Caco-2 (cell line): ENCODE measurements around the gene VTI1A. TPM values are rescaled to one million over a fixed set of nuclear protein-coding genes. Genes with fewer than 3 reads are reported as not detected.

Experiments
- BruUV-seq: library from RNA; stranded (reverse); fragments of 400-500 nt; replicated peaks from 2 replicates; lab custom pipeline; 2021; lab: Mats Ljungman, UMichigan
- CTCF ChIA-PET: fragments of 300-600 bp; sonication (Branson Sonifier 250); formaldehyde crosslinking; loops from one replicate; lab custom pipeline; 2022; ENCODE audit warnings: antibody characterized with exemption; lab: Charles Lee
- POLR2A ChIA-PET: fragments of 300-600 bp; sonication (Branson Sonifier 250); formaldehyde crosslinking; loops from one replicate; lab custom pipeline; 2022; ENCODE audit warnings: antibody characterized with exemption; lab: Charles Lee
- DNase-seq, 2 experiments: peaks; one replicate each; pipeline versions ENCODE4 v3.0.0 to v3.0.0-alpha.2; 2020 to 2022
- H3K27me3 ChIP-seq: replicated peaks from 2 replicates; pipeline ENCODE4 v1.6.0; 2011; ENCODE audit warnings: low read length; ENCODE audit not compliant: control insufficient read depth, insufficient read depth
- H3K36me3 ChIP-seq: 2 replicates; pipeline ENCODE4 v1.5.1; 2011; ENCODE audit warnings: low read length; ENCODE audit not compliant: control insufficient read depth, insufficient read depth
- H3K4me1 ChIP-seq: fragments of 250-450 bp; sonication (Bioruptor Pico); 2 replicates; pipeline ENCODE4 v1.5.1; 2020; ENCODE audit warnings: mild to moderate bottlenecking
- H3K4me3 ChIP-seq: 2 replicates; pipeline ENCODE4 v1.5.1; 2011; ENCODE audit warnings: low read depth, mild to moderate bottlenecking, control low read depth, low read length
- H3K9me3 ChIP-seq: fragments of 250-450 bp; sonication (Bioruptor Pico); 2 replicates; pipeline ENCODE4 v1.5.1; 2020; ENCODE audit warnings: mild to moderate bottlenecking, moderate library complexity
- H3K27ac Mint-ChIP-seq: one replicate; pipeline ENCODE4 v1.8.0; 2022; ENCODE audit warnings: mixed read lengths; ENCODE audit not compliant: unreplicated experiment
- H3K27me3 Mint-ChIP-seq: one replicate; pipeline ENCODE4 v1.8.0; 2022; ENCODE audit warnings: mixed read lengths; ENCODE audit not compliant: insufficient read depth, unreplicated experiment
- H3K36me3 Mint-ChIP-seq: one replicate; pipeline ENCODE4 v1.8.0; 2022; ENCODE audit warnings: mild to moderate bottlenecking, mixed read lengths; ENCODE audit not compliant: insufficient read depth, unreplicated experiment
- H3K4me1 Mint-ChIP-seq: one replicate; pipeline ENCODE4 v1.8.0; 2022; ENCODE audit warnings: low read depth, mixed read lengths; ENCODE audit not compliant: unreplicated experiment
- H3K4me3 Mint-ChIP-seq: one replicate; pipeline ENCODE4 v1.8.0; 2022; ENCODE audit warnings: mild to moderate bottlenecking, moderate library complexity, mixed read lengths; ENCODE audit not compliant: unreplicated experiment
- H3K9me3 Mint-ChIP-seq: one replicate; pipeline ENCODE4 v1.8.0; 2022; ENCODE audit warnings: mixed read lengths; ENCODE audit not compliant: unreplicated experiment
- CTCF ChIP-seq, 2 experiments: fragments of 200-600 bp in 1 of 2; IDR thresholded peaks; 1 replicate in 1 of 2; 2 replicates in 1 of 2; pipeline versions ENCODE4 v1.5.1 to v1.8.0; 2011 to 2022; ENCODE audit warnings: antibody characterized with exemption in 1 of 2, control low read depth in 1 of 2, inconsistent platforms in 1 of 2, low read depth in 1 of 2, low read length in 1 of 2, mild to moderate bottlenecking in 1 of 2, moderate library complexity in 1 of 2; ENCODE audit not compliant: insufficient read depth in 1 of 2, severe bottlenecking in 1 of 2, unreplicated experiment in 1 of 2
- intact Hi-C: fragments of 100-400 bp; cut with micrococcal nuclease; formaldehyde crosslinking; loops from one replicate; pipeline ENCODE4 v1.10.0; 2022; ENCODE audit not compliant: unreplicated experiment
- total RNA-seq: library from RNA; stranded (reverse); gene quantifications from 2 replicates; pipeline ENCODE4 v1.2.3, GENCODE V29; 2022

Gene VTI1A
- total RNA-seq, 1 experiment from 2014 or later, result 45.6 TPM

- DNase-seq, result no peak
- H3K27ac Mint-ChIP-seq, result peak overlapping the region; percentile 12
- Histone ChIP-seq H3K4me1 (peaks cover 49% of the 10 kb centered on the region), H3K9me3 (no peaks in the 10 kb centered on the region), H3K27me3 (no peaks in the 10 kb centered on the region), H3K36me3 (no peaks in the 10 kb centered on the region; the same call in none of the 2 replicates), H3K4me3 (no peak overlapping the region)
- POLR2A ChIA-PET, result no interaction called here
- BruUV-seq, result no TSS peak
- CTCF ChIA-PET, result interaction anchor here (0.6 to 0.9 kb wide), 2 partner anchors 12 to 220 kb away, joined by 4 read pairs; no protein-coding TSS in a partner anchor
- H3K27me3 Mint-ChIP-seq, result no peaks in the 10 kb centered on the region
- peaks cover 46% of the 10 kb centered on the region for H3K4me1 Mint-ChIP-seq
- no peak for TF ChIP-seq CTCF (IDR thresholded peaks at IDR 0.05; ENCODE audit: insufficient read depth in 1 of 2, low read depth in 1 of 2, low read length in 1 of 2, severe bottlenecking in 1 of 2, unreplicated experiment in 1 of 2)
- H3K4me3 Mint-ChIP-seq, result no peak overlapping the region
- H3K9me3 Mint-ChIP-seq, result no peaks in the 10 kb centered on the region
- intact Hi-C loops, result loop anchor here (2.0 kb wide), 1 partner anchor 44 kb away; no protein-coding TSS in a partner anchor
- H3K36me3 Mint-ChIP-seq, result peaks cover 8% of the 10 kb centered on the region
Observed at GRCh38 chr10:112767156-112767555, 320.1 kb downstream of the VTI1A start.

- H3K9me3 Mint-ChIP-seq, result no peaks in the 10 kb centered on the region
- peaks cover 43% of the 10 kb centered on the region for H3K4me1 Mint-ChIP-seq
- TF ChIP-seq CTCF (IDR thresholded peaks at IDR 0.05; ENCODE audit: insufficient read depth in 1 of 2, low read depth in 1 of 2, low read length in 1 of 2, severe bottlenecking in 1 of 2, unreplicated experiment in 1 of 2), result no peak
- H3K36me3 Mint-ChIP-seq, result peaks cover 12% of the 10 kb centered on the region
- H3K4me3 ChIP-seq, result no peak overlapping the region
- no peak for DNase-seq
- H3K4me1 ChIP-seq, result peaks cover 49% of the 10 kb centered on the region
- H3K9me3 ChIP-seq, result no peaks in the 10 kb centered on the region
- ChIA-PET CTCF (no interaction called here), POLR2A (no interaction called here)
- intact Hi-C loops, result no loop called here
- BruUV-seq, result no TSS peak
- H3K27me3 Mint-ChIP-seq, result no peaks in the 10 kb centered on the region
- H3K27me3 ChIP-seq, result no peaks in the 10 kb centered on the region
- H3K27ac Mint-ChIP-seq, result no peak overlapping the region
- no peak overlapping the region for H3K4me3 Mint-ChIP-seq
- H3K36me3 ChIP-seq, result no peaks in the 10 kb centered on the region; the same call in none of the 2 replicates
Observed at GRCh38 chr10:112768121-112768520, 321.1 kb downstream of the VTI1A start.

- peaks cover 52% of the 10 kb centered on the region for H3K4me1 Mint-ChIP-seq
- CTCF ChIA-PET, result no interaction called here
- no peaks in the 10 kb centered on the region for H3K9me3 Mint-ChIP-seq
- H3K36me3 Mint-ChIP-seq, result peaks cover 12% of the 10 kb centered on the region
- POLR2A ChIA-PET, result no interaction called here
- H3K27me3 Mint-ChIP-seq, result no peaks in the 10 kb centered on the region
- Histone ChIP-seq H3K4me3 (no peak overlapping the region), H3K27me3 (no peaks in the 10 kb centered on the region), H3K4me1 (peaks cover 53% of the 10 kb centered on the region), H3K36me3 (no peaks in the 10 kb centered on the region; the same call in none of the 2 replicates), H3K9me3 (no peaks in the 10 kb centered on the region)
- DNase-seq, result peak in 1 of 2 experiments; percentile 44
- H3K27ac Mint-ChIP-seq, result peak overlapping the region; percentile 34
- intact Hi-C loops, result no loop called here
- no TSS peak for BruUV-seq
- H3K4me3 Mint-ChIP-seq, result no peak overlapping the region
- no peak for TF ChIP-seq CTCF (IDR thresholded peaks at IDR 0.05; ENCODE audit: insufficient read depth in 1 of 2, low read depth in 1 of 2, low read length in 1 of 2, severe bottlenecking in 1 of 2, unreplicated experiment in 1 of 2)
Observed at GRCh38 chr10:112769081-112769480, 322.1 kb downstream of the VTI1A start.
